Fibroblast of pulmonary artery (primary cell): ENCODE data around the gene ULK3.

Experiments
- DNase-seq: peaks from one replicate; pipeline ENCODE4 v3.0.0-alpha.2; 2010; ENCODE audit warnings: low read depth
- H3K4me3 ChIP-seq: replicated peaks from 2 replicates; pipeline ENCODE4 v1.5.1; 2011; ENCODE audit warnings: low read depth, mild to moderate bottlenecking, control low read depth, low read length, moderate library complexity
- TF ChIP-seq, protein P1 (sequence below): IDR thresholded peaks from 2 replicates; pipeline ENCODE4 v1.5.1; 2011; ENCODE audit warnings: mild to moderate bottlenecking, control low read depth, low read length, inconsistent platforms; ENCODE audit errors: missing control alignments

Gene ULK3

DNA sequence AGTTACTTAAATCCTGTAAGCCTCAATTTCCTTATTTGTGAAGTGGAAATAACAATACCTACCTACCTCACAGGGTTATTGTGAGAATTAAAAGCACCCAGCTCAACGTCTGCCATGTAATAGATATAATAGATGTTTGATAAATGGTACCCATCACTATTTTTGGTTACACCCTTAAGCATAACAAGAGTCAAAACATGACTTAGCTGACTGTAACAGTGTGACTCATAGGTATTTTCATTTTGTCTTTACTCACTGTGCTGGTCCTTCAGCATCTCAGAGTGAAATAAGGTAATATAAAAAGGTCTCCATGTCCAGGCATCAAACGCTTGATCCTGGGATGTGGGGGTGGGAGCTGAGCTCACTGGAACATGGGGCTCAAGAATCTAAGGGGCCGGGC, 13.5 kb downstream of the ULK3 start:
- no peak for DNase-seq
- no peak overlapping the region for H3K4me3 ChIP-seq
- TF ChIP-seq, protein P1, sequence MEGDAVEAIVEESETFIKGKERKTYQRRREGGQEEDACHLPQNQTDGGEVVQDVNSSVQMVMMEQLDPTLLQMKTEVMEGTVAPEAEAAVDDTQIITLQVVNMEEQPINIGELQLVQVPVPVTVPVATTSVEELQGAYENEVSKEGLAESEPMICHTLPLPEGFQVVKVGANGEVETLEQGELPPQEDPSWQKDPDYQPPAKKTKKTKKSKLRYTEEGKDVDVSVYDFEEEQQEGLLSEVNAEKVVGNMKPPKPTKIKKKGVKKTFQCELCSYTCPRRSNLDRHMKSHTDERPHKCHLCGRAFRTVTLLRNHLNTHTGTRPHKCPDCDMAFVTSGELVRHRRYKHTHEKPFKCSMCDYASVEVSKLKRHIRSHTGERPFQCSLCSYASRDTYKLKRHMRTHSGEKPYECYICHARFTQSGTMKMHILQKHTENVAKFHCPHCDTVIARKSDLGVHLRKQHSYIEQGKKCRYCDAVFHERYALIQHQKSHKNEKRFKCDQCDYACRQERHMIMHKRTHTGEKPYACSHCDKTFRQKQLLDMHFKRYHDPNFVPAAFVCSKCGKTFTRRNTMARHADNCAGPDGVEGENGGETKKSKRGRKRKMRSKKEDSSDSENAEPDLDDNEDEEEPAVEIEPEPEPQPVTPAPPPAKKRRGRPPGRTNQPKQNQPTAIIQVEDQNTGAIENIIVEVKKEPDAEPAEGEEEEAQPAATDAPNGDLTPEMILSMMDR: no peak

DNA sequence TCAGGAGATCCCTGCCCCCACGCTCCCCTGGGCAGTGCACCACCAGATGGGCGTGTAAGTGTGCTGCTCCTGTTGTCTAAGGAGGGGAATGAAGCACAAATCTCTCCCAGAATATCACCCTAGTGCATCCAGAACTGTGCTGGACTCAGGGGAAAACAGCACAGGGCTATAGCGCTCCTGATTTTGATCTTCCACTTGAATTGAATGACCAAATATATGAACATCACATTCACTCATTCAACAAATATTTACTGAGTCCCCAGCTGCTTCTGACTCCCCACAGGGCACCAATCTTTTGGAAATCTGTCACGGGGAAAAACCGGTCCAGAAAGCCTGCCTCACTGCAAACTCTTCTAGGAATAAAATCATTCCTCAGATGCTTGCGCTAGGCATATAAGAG, 14.1 kb downstream of the ULK3 start:
- no peak for DNase-seq
- H3K4me3 ChIP-seq: no peak overlapping the region
- TF ChIP-seq, protein P1: no peak

DNA sequence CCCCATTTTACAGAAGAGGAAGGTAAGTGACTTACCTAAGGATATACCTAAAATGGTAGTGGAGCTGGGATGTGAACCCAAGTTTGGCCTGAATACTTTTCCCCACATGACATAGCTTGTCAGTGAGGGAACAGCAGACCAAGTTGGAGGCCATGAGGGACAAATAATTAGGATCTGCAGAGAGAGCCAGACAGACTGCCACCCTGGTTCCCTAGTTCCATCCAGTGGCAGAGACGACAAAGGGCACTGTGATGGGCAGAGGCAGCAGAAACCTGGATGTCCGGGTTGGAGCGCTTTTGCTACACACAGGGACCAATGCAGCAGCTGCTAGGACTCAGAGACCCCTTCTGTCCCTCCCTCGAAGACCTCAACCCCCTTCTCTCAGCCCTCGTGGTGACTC, 15.3 kb downstream of the ULK3 start:
- no peak overlapping the region for H3K4me3 ChIP-seq
- DNase-seq: no peak
- TF ChIP-seq, protein P1: no peak

DNA sequence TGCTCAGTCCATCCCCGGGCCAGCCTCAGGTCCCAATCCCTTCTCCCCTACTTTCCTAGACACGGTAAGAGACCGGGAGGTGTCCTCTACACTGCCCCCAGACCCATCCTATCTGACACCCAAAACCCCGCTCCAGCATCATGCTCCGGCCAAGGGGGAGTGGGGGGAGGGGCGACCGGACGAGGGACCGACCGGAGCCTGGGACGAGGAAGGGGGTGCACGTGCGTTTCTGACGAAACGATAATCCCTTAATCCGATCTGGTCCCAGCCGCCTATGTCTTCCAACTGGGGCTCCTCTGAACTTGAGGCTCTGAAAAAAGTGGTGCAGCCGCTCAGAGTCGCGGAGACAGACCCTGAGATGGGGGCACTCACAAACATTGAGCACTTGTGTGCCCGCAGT, 16.0 kb downstream of the ULK3 start:
- no peak overlapping the region for H3K4me3 ChIP-seq
- TF ChIP-seq, protein P1: no peak

DNA sequence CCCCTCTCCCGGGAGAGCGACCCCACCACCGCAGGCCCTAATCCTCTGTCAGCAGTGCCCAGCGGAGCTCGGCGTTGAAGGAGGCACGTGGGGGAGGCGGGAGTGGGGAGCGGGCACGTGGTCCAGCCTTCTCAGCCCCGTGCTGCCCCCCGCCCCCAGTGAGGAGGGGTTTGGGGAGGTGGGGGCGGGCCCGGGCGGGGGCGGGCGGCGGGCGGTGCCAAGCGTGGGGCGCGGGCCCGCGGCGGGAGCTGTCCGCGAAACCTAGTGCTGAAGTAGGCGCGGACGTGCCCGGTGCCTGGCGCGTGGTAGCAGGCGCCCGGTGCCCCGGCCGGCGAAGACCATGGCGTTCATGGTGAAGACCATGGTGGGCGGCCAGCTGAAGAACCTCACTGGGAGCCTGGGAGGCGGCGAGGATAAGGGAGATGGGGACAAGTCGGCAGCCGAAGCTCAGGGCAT, 16.6 kb downstream of the ULK3 start, which contains the start of gene CPLX3:
Gene CPLX3 (plus strand): TSS at position 264 of the 456 bp plus-strand sequence. CDS start 77 bp downstream, at position 341.
- no peak for DNase-seq
- no peak within 1 kb of the TSS for H3K4me3 ChIP-seq
- TF ChIP-seq, protein P1: no peak

More for the DNA sequence above, 16.0 kb downstream of the ULK3 start:
- DNase-seq: no peak

DNA sequence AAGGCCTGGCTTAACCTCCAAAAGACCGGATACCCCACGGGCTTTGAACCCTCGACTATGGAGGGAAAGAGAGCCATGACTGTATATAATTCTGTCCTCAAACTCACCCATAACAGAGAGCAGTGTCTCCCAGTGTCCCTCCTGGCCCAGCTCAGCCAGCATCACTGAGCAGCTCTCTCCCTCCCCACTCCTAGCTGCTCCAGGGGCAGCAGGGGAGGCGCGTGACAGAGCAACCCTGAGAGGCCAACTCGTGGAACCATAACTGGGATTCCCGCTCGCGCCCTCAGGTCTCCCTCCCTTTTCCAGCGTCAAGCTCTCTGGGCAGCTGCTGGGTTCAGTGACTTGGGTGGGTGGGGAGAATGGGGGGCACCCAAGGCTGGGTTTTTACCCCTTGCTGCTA, 17.1 kb downstream of the ULK3 start:
- H3K4me3 ChIP-seq: no peak overlapping the region
- TF ChIP-seq, protein P1: no peak
- DNase-seq: no peak

DNA sequence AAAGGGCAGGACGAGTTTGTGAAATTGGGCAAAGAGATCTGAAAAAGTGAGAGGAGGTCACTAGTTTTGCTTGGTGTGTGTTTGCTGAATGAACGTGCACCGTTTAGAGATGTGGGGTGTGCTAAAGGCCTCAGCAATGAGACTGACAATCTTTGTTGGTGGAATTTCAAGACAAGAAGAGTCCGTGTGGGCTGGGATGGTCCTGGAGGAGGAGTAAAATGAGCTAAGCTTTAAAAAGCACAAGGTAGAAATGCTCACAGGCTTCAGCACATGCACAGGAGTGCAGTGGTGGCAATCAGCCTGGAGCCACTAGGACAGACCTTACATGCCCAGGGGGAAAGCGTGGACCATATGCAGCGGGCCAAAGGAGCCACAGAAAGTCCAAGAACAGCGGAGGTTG, 18.0 kb downstream of the ULK3 start:
- TF ChIP-seq, protein P1: no peak
- no peak for DNase-seq
- H3K4me3 ChIP-seq: no peak overlapping the region
